ENCODE results near the gene EML6.

Gene EML6

GRCh38 chr2:54758951-54759350 lies 35.5 kb downstream of the EML6 start:
- H3K4me3 ChIP-seq (ENCODE audit: low read depth, low read length) = no peak overlapping the region
- TF ChIP-seq CTCF (IDR thresholded peaks at IDR 0.05; ENCODE audit: low read depth, low read length, missing control alignments) = no peak
- in situ Hi-C loops (cut with HindIII; ENCODE audit: low sequenced_read_pairs) = no loop called here
- DNase-seq (ENCODE audit: low read depth) = no peak

GRCh38 chr2:54760310-54760709 lies 36.8 kb downstream of the EML6 start:
- no peak for TF ChIP-seq CTCF (IDR thresholded peaks at IDR 0.05; ENCODE audit: low read depth, low read length, missing control alignments)
- in situ Hi-C loops (cut with HindIII; ENCODE audit: low sequenced_read_pairs) = no loop called here
- H3K4me3 ChIP-seq (ENCODE audit: low read depth, low read length) = no peak overlapping the region
- DNase-seq (ENCODE audit: low read depth) = no peak

- DNase-seq (ENCODE audit: low read depth) = no peak
- TF ChIP-seq CTCF (IDR thresholded peaks at IDR 0.05; ENCODE audit: low read depth, low read length, missing control alignments) = no peak
- in situ Hi-C loops (cut with HindIII; ENCODE audit: low sequenced_read_pairs) = no loop called here
- no peak overlapping the region for H3K4me3 ChIP-seq (ENCODE audit: low read depth, low read length)
Observed at GRCh38 chr2:54763636-54764291, 40.3 kb downstream of the EML6 start.

- in situ Hi-C loops (cut with HindIII; ENCODE audit: low sequenced_read_pairs) = no loop called here
- peak; percentile 37 for DNase-seq (ENCODE audit: low read depth)
- TF ChIP-seq CTCF (IDR thresholded peaks at IDR 0.05; ENCODE audit: low read depth, low read length, missing control alignments) = no peak
- H3K4me3 ChIP-seq (ENCODE audit: low read depth, low read length) = no peak overlapping the region
Observed at GRCh38 chr2:54767921-54768320, 44.5 kb downstream of the EML6 start.

- H3K4me3 ChIP-seq (ENCODE audit: low read depth, low read length) = no peak overlapping the region
- no peak for DNase-seq (ENCODE audit: low read depth)
- no peak for TF ChIP-seq CTCF (IDR thresholded peaks at IDR 0.05; ENCODE audit: low read depth, low read length, missing control alignments)
- in situ Hi-C loops (cut with HindIII; ENCODE audit: low sequenced_read_pairs) = no loop called here
Observed at GRCh38 chr2:54768772-54769428, 45.4 kb downstream of the EML6 start.

- DNase-seq (ENCODE audit: low read depth) = no peak
- no peak for TF ChIP-seq CTCF (IDR thresholded peaks at IDR 0.05; ENCODE audit: low read depth, low read length, missing control alignments)
- in situ Hi-C loops (cut with HindIII; ENCODE audit: low sequenced_read_pairs) = no loop called here
- no peak overlapping the region for H3K4me3 ChIP-seq (ENCODE audit: low read depth, low read length)
Observed at GRCh38 chr2:54770211-54770610, 46.7 kb downstream of the EML6 start.

All from astrocyte of the cerebellum (primary cell).